Stimulated activated CD4-positive, alpha-beta T cell treated with anti-CD3 and anti-CD28 coated beads, TNF-alpha, amount 100 ng/mL, for 4 hours (primary cell): Measurements from ENCODE around the gene HSPB2.
"Not testable (repeated sequence)": the region's sequence is repeated elsewhere in the genome, so short reads cannot be mapped to it uniquely, and the experiment has no call there.

ENCODE experiments used
- DNase-seq, 3 experiments: peaks; one replicate each; pipeline ENCODE4 v3.0.0-alpha.2; 2020; ENCODE audit warnings: low read depth in 3 of 3

Gene HSPB2

GRCh38 chr11:111912535-111912934 is at the start of gene HSPB2:
HSPB2 (plus strand) TSS chr11:111912734; CDS start chr11:111912830, 96 bp downstream.
- DNase-seq: no peak

DNA sequence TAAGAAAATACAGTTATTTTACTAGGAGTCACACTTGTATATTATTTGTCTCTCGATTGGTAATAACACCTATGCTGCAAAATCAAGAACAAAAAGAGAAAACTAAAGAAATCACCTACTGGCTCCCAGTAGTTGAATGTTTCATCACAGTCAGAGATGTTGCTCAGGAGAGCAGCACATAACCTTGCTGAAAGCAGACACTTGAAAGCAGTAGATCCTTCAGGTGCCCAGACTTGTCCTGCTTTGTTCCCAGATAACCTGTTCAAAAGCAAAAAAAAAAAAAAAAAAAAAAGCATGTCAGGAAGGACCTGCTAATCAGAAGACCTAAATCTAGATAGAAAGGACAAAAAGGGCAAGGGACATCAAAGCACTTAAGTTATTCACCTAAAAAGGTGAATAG is 42.4 kb upstream of the HSPB2 start:
- DNase-seq: no peak

DNA sequence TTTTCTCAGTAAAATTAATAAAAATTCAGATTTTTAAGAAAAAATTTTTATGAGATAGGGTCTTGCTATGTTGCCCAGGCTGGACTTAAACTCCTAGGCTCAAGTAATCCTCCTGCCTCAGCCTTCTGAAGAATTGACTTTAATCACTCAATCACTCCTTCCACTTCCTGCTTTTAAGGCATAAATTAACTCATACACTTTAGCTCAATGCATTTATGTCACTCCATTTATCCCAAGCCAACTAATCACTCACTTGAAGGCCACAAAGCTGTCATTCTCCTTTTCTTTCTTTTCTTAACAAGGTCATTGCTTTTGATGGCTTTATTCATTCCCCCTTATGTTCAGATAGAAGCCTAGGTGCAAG is 42.0 kb upstream of the HSPB2 start:
- DNase-seq: no peak

- peak; percentile 78 to 93 (median 84) for DNase-seq
These were observed 41.4 kb upstream of the HSPB2 start, which contains the start of gene ALG9 for GRCh38 chr11:111870886-111871692. ALG9 (minus strand) TSS chr11:111871581; CDS start chr11:111871482, 99 bp downstream.

DNA sequence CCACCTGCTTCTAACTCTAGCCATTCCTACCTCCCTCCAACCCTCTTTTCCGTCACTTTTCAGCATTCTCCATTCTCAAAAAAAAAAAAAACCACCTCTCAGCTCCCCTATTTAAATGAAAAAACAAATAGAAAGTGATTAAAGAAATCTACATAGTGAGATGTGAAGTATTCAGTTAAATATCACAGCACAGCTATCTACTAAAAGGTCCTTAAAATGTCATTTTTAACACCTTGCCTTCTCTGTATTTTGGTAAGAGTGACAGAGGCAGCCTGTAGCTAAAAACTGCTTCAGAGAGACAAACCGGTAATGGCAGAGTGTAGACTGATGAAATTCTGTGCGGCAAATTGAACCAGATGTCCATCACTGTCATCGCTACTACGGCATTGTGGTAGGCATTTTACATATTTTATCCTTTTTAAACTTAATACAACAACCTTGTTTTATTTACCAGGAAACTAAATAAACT is 40.8 kb upstream of the HSPB2 start:
- DNase-seq: no peak

GRCh38 chr11:111878385-111878848 is 34.1 kb upstream of the HSPB2 start:
- DNase-seq: no peak

GRCh38 chr11:111878849-111879636 is 33.5 kb upstream of the HSPB2 start, which contains the start of the genes CFAP68 and FDXACB1:
CFAP68 (plus strand) TSS chr11:111879541; CDS start chr11:111879561, 20 bp downstream.
FDXACB1 (minus strand) TSS chr11:111879165; CDS start chr11:111879132, 33 bp downstream.
- DNase-seq: peak; percentile 83 to 92 (median 88)

DNA sequence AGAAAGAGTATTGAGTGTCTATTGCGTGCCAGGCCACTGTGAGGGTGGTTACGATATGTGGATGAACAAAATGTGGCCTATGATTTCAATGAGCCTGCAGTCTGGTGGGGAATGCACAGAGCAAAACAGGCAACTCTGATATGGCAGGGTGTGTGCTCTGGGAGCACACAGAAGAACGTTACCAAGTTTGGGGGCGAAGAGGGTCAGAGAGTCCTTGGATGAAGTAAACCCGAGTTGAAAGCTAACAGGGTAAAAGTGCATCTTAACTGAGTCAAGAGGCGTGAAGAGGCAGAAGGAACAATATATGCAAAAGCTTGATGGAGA is 32.9 kb upstream of the HSPB2 start:
- DNase-seq: no peak

- no peak for DNase-seq
These were observed 30.3 kb upstream of the HSPB2 start for GRCh38 chr11:111882202-111882601.

DNA sequence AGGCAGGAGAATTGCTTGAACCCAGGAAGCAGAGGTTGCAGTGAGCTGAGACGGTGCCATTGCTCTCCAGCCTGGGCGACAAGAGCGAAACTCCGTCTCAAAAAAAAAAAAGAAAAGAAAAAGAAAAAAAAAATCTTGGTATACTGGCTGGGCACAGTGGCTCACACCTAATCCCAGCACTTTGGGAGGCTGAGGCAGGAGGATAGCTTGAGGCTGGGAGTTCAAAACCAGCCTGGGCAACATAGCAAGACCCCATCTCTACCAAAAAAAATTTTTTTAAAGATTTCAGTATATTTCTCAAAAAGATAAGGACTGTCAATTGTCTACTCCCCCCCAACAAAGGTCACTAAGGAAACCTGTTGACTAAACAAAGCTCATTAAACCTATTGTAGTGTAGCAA is 27.5 kb upstream of the HSPB2 start:
- DNase-seq: not testable (repeated sequence)

DNA sequence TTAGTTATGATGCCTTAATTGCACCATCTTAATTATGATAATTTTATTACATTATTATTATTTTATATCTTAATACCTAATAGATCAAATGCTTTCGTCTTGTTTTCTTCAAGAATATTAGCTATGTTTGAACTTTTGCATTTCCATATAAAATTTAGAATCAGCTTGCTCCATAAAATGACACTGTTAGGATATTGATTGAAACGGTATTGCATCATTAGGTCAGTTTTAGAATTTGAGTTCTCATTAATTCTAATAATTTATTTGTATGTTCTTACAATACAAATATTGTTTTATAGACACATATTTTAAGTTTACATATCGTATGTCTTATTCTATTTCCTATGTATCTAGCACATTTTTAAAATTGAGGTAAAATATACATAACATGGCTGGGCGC is 26.5 kb upstream of the HSPB2 start:
- no peak for DNase-seq

GRCh38 chr11:111886844-111887243 is 25.7 kb upstream of the HSPB2 start:
- no peak for DNase-seq

DNA sequence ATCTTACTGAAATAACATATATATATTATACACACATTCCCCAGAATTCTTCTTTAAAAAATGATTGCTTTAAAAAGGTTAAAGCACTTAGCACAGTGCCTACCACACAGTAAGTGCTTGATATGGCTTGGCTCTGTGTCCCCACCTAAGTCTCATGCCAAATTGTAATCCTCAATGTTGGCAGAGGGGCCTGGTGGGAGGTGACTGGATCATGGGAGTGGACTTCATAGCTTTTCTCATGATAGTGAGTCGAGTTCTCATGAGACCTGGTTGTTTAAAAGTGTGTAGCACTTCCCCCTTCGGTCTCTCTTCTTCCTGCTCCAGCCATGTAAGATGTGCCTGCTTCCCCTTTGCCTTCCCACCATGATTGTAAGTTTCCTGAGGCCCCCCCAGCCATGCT is 7.1 kb upstream of the HSPB2 start:
- DNase-seq: no peak

DNA sequence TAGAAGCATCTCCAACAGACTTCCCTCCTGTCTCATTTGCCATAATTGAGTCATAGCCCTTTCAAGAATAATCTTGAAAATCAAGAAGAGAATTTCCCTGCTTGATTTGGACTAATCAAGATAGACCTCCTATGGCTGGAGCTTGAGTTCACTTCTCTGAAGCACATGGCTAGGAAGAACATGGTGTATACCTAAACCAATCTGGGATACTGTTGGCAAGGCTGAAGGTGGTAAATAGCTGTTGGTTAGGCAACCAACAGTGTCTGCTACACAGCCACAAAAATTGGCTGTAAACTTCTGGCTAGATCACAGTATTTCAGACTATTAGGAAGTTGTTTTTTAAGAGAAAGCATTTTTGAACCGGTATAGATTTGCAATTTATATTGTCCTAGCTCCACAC is 5.9 kb upstream of the HSPB2 start:
- DNase-seq: no peak

DNA sequence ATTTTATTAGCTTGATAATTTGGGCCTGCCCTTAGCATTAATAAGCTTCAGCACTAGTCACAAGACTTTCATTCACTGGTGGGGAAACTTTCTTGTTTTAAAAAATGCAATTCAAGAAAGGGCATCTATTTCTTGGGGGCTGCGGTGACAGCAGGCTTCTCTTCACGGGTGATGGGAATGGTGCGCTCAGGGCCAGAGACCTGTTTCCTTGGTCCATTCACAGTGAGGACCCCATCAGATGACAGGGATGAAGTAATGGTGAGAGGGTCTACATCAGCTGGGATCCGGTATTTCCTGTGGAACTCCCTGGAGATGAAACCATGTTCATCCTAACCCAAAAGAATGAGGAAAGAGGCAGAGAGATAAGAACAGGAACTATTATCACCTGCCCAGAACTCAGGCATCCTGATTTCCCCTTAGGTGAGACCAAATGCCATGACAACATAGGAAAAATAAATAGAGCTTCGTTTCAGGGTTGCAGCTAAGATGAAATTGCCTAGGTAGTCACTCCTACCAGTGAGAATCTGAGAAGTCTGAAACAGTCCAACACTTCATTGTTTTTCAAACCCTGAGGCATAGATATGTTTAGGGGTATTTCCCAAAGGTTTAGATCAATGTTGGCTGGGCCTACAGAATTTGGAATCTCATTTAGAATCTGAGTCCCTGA is 3.8 kb upstream of the HSPB2 start:
- no peak for DNase-seq

- DNase-seq: no peak
These were observed 3.2 kb upstream of the HSPB2 start for GRCh38 chr11:111909378-111909777.

DNA sequence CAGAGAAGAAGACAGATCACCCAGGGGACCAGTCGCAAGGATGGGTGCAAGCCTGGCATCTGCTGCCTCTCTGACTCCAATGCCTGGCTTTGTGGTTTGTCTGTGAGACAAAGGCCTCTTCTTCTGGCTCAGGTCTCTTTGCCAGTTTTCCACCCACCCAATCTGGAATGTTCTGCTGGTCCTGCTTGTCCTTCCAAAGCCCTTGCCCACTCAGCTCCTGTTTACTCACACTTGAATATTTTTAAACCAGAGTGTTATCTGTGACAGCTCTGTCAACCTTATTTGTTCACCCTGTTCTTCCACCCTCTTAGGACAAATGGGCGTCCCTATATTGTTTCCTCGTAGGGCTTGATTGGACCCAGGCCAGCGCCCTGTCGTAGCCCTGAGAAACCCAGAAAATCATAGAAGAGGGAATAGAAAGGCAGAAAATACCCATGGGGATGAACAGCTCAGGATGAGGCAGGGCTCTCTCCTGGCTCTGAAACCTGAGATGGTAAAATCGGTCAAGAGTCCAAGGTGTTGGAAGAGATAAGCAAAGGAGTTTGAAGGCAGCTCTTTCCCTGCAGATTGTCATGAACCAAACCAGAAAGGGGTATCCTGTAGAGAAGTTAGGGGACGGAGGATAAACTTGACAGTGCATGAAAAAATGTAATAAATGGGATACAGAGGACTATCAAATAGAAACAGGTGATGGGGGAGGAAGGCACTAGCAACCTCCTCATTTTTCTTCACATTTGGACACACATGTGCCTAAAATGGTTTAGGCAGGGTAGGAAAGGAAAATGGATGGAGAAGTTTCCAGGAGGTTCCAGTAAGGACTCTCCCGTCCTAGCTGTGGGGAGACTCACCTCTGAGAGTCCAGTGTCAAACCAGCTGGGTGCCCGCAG is 1.6 kb upstream of the HSPB2 start:
- DNase-seq: no peak

GRCh38 chr11:111911563-111912401 is 752 bp upstream of the HSPB2 start, which contains the start of gene CRYAB:
CRYAB (minus strand) TSS chr11:111911770; CDS start chr11:111911724, 46 bp downstream.
- no peak for DNase-seq

- no peak for DNase-seq
These were observed 712 bp downstream of the HSPB2 start for GRCh38 chr11:111913031-111913861.
